Loucy (cell line): ENCODE measurements around the gene PLEKHG4B.

Experiments used
- EZH2phosphoT487 ChIP-seq: fragments of 200-600 bp; IDR thresholded peaks from 2 replicates; pipeline ENCODE4 v1.6.1; 2018; ENCODE audit warnings: antibody characterized with exemption, mild to moderate bottlenecking, moderate library complexity, borderline replicate concordance
- TF ChIP-seq, protein P1 (sequence below): fragments of 200-600 bp; sonication (generic); conservative IDR thresholded peaks from 2 replicates; pipeline ENCODE4 v1.5.1; 2014; ENCODE audit warnings: mild to moderate bottlenecking, antibody characterized with exemption, low read length

DNA sequence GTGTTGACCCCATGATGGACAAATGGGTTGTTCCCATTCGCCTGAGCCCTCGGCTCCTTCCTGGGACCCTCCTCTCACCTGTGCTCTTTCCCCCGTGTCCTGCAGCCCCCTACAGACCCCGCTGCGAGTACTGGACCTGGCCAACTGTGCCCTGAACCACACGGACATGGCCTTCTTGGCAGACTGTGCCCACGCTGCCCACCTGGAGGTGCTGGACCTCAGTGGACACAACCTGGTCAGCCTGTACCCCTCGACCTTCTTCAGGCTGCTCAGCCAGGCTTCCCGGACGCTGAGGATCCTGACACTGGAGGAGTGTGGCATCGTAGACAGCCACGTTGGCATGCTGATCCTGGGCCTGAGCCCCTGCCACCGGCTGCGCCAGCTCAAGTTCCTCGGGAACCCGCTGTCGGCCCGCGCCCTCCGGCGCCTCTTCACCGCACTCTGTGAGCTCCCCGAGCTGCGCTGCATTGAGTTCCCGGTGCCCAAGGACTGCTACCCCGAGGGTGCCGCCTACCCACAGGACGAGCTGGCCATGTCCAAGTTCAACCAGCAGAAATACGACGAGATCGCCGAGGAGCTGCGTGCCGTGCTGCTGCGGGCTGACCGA lies 102.7 kb downstream of the PLEKHG4B start:
- TF ChIP-seq, protein P1, sequence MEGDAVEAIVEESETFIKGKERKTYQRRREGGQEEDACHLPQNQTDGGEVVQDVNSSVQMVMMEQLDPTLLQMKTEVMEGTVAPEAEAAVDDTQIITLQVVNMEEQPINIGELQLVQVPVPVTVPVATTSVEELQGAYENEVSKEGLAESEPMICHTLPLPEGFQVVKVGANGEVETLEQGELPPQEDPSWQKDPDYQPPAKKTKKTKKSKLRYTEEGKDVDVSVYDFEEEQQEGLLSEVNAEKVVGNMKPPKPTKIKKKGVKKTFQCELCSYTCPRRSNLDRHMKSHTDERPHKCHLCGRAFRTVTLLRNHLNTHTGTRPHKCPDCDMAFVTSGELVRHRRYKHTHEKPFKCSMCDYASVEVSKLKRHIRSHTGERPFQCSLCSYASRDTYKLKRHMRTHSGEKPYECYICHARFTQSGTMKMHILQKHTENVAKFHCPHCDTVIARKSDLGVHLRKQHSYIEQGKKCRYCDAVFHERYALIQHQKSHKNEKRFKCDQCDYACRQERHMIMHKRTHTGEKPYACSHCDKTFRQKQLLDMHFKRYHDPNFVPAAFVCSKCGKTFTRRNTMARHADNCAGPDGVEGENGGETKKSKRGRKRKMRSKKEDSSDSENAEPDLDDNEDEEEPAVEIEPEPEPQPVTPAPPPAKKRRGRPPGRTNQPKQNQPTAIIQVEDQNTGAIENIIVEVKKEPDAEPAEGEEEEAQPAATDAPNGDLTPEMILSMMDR, result no peak
- no peak for TF ChIP-seq EZH2phosphoT487
